ENCODE results near the gene PRKAG2. TPM values are rescaled to one million over a fixed set of nuclear protein-coding genes. Genes with fewer than 3 reads are reported as not detected.
A peak's percentile ranks its signal among the peaks of the same experiment; 100 is the strongest.
"Not testable (repeated sequence)": the region's sequence is repeated elsewhere in the genome, so short reads cannot be mapped to it uniquely, and the experiment has no call there.

Gene PRKAG2
- total RNA-seq, 1 donor from 2014 or later, result 15.2 TPM

- DNase-seq, result no peak
Observed at GRCh38 chr7:151551820-151552219, 325.1 kb downstream of the PRKAG2 start.

DNA sequence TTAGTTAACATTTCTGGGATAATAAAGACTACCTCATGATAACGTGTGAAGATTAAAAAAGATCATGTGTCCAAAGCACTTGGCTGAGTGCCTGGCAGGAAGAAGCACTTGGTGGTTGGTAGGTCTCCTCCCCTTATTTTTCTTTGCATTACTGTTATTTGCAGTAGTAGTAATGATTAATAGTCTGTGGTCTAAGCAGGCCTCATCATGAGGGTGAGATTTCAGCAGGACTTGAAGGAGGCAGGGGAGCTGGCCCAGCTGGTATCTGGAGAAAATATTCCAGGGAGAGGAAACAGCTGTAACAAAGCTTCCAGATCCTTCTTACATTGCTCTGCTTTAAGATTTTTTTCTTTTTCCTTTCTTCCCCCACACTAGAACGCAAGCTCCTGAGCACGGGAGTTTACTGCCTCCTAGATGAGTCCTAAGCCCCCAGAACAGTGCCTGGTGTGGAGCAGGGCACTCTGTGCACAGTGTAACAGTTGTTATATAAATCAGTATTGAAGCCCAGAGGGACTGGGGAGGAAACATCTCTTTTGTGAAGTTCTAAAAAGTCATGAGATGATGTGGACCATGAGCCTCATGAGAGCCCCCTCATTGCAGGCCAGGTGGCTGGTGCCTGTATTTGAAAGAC is 326.1 kb downstream of the PRKAG2 start:
- no peak for DNase-seq

- no peak for DNase-seq
Observed at GRCh38 chr7:151549644-151550043, 327.3 kb downstream of the PRKAG2 start.

GRCh38 chr7:151549083-151549482 is 327.8 kb downstream of the PRKAG2 start:
- DNase-seq, result no peak

DNA sequence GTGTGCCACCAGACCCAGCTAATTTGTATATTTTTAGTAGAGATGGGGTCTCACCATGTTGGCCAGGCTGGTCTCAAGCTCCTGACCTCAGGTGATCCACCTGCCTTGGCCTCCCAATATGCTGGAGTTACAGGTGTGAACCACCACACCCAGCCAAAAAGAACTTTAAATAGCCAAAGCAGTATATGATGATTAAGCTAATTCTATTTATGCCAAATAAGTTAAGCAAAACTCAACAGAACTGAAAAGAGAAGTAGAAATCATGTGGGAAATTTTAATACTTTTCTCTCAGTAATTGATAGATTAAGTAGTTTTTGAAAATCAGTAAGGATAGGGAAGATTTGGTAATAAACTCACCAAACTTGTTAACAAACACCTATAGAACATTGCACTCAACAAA is 332.7 kb downstream of the PRKAG2 start:
- no peak for DNase-seq

- DNase-seq, result no peak
Observed at GRCh38 chr7:151542606-151543130, 334.2 kb downstream of the PRKAG2 start.

GRCh38 chr7:151541709-151542499 is 335.0 kb downstream of the PRKAG2 start:
- DNase-seq, result no peak

GRCh38 chr7:151540146-151540545 is 336.8 kb downstream of the PRKAG2 start:
- no peak for DNase-seq

- DNase-seq, result no peak
Observed at GRCh38 chr7:151539088-151539671, 337.7 kb downstream of the PRKAG2 start.

- DNase-seq, result peak; percentile 11
Observed at GRCh38 chr7:151537818-151538561, 338.9 kb downstream of the PRKAG2 start.

DNA sequence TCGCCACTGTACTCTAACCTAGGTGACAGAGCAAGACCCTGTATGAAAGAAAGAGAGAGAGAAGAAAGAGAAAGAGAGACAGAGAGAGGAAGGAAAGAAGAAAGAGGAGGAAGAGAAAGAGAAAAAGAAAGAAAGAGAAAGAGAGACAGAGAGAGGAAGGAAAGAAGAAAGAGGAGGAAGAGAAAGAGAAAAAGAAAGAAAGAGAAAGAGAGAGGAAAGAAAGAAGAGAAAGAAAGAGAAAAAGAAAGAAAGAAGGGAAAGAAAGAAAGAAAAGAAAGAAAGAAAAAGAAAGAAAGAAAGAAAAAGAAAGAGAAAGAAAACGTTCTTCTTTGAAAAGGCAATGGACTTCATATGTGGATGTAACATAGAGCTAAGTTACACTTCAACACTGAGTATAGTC is 340.7 kb downstream of the PRKAG2 start:
- not testable (repeated sequence) for DNase-seq

DNA sequence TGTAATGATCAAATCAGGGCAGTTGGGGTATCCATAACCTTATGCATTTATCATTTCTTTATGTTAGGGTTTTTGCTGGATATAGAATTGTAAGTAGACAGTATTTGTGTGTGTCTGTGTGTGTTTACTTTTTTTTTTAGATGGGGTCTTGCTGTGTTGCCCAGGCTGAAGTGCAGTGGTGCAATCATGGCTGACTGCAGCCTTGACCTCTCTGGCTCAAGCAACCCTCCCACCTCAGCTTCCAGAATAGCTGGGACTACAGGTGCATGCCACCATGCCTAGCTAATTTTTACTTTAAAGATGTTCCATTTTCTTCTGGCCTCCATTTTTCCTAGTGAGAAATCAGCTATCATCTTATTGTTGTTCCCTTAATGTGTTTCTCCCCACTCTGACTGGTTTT is 347.1 kb downstream of the PRKAG2 start:
- no peak for DNase-seq

- no peak for DNase-seq
Observed at GRCh38 chr7:151524845-151525244, 352.1 kb downstream of the PRKAG2 start.

- no peak for DNase-seq
Observed at GRCh38 chr7:151524331-151524730, 352.6 kb downstream of the PRKAG2 start.

GRCh38 chr7:151520419-151521261 is 356.3 kb downstream of the PRKAG2 start:
- DNase-seq, result peak; percentile 54

DNA sequence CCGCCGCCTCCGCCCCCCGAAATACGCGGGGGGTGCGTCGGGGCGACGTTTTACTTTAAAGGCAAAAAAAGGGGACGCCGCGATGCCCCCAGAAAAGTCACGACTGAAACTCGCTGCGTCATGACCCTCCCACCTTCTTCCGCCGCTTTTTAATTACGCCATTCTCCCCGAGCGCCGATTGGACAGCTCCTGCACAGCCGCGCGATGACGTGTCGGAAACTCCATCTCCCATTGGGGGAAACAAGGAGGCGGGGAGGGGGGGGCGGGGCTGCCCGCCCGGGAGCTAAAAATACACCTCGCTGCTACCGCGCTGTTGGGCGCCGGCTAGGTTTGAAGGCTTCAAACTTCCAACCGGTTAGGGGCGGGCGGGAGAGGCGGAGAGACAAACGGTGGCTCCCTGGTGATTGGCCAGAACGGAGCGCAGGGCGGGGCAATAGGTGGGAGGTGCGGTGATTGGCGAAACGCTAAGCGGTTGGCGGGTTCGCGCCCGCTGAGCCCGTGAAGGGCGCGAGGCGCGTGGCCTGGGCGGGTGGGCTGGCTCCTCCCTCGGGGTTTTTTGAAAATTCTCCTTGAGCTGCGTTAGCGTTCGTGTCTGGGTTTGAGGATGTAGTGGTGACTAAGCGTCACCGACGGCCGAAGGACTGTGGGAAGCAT is 357.0 kb downstream of the PRKAG2 start, which contains the start of gene RHEB:
Gene RHEB (minus strand): TSS at position 131 of the 654 bp plus-strand sequence. CDS start 384 bp downstream, outside the sequence.
- peak; percentile 99 for DNase-seq

DNA sequence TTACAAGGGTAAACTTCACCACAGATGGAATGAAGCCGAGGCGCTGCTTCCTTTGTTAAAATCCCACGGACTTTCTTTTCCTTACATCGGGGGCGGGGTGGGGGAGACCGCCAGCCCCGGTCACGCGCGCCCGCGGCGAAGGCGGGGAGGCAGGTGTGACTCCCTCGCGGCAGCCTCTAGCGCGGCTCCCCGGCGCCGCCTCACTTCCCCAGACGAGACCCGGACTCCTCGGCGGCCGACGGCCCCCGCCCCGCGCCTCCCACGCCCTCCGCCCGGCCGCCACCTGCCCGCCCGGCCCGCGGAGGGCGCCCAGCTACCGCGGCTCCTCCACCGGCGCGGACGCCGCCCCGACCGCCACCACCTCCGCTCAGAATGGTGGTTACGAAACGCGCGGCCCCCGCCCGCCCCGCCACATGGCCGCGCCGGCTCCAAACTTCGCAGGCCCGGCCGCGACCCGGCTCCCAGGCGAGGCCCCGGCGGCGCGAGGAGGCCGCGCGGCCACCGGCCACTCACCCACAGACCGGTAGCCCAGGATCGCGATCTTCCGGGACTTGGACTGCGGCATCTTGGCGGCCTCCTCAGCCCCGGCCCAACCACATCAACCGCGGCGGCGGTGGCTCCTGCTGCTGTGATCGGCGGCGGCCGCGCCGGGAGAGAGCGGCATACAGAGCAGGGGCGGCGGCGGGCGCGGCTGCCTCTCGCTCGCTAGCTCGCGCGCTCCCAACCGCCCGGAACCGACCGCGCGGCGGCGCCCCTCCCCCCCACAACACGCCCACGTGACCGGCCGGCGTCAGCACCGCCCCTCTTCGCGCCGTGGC is 357.8 kb downstream of the PRKAG2 start:
- not testable (repeated sequence) for DNase-seq

DNA sequence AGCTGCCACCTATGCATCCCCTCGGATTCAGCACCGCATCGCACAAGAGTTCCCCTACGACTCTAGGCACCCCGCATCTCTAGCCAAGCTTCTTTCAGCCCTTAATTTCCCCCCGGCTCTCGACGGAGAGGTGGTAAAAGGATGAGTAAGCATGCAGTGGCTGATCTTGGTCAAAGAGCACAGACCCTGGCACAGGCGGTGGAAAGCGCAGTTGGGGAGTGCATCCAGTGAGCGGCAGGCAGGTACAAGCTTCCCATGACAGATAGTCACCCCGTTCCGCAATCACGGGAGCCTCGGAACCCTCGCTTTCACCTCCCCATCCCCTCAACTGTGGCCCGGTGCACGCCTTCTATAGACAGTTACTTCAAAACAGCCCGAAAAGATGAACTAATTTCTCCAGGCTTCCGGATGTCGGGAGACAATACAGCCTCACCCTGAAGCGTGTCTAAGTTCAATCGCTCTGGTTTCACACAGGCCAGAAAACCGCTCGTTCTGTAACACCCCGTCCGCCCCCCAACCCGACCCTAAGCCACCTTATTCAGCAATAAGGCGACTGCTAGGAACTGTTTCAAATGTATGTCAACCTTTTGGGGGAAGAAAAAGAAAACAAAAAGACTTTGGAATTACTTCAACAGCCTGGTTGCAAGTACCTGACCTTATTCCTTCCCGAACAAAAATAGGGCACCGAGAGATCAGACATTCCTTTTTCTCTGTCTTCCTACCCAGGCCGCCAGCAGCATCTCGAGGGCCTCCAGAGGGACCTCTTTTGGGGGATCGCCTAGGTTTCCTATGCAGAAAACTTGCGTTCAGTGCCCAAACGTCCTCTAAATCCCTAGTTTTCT is 358.6 kb downstream of the PRKAG2 start:
- no peak for DNase-seq

DNA sequence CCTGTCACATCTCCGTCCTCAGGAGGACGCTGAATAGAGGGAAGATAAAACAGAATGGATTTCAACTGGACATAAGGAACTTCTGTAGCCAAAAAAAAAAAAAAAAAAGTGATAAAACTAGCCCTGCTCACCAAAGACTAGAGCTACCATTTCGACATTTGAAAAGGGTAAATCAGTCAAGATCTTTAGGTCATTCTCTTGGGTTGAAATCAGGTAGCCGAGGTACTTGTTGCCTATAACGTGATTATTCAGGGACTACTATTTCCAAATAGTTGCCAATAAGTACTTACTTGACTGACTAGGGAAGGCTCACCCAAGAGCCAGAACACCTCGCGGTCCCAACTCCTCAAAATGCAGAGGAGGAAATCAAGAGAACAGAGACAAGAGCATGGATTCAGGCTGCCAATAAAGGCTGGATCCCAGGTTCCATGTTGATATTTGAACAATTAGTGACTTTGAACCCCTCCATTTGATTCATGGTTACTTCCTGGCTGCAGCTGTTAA is 359.3 kb downstream of the PRKAG2 start:
- DNase-seq, result no peak
